Sigmoid colon (tissue), 4 donors: ENCODE results near the gene KIFC1.

ENCODE experiments used
- CTCF ChIP-seq, 4 experiments: fragments of 450-650 bp in 3 of 4; fragments of 200-600 bp in 1 of 4; IDR thresholded peaks; one replicate each; pipeline ENCODE4 v1.5.1; 2016 to 2019; ENCODE audit warnings: antibody characterized with exemption in 4 of 4, mild to moderate bottlenecking in 3 of 4, moderate library complexity in 2 of 4
- EP300 ChIP-seq, 4 donors: sonication (generic); formaldehyde crosslinking; IDR thresholded peaks; one replicate each; pipeline ENCODE4 v1.6.1; 2017; ENCODE audit warnings: antibody characterized with exemption in 4 of 4
- POLR2A ChIP-seq, 2 donors: fragments of 450-650 bp; IDR thresholded peaks; one replicate each; pipeline ENCODE4 v1.6.1; 2016; ENCODE audit warnings: antibody characterized with exemption in 2 of 2, mild to moderate bottlenecking in 2 of 2, moderate library complexity in 2 of 2

- TF ChIP-seq CTCF (IDR thresholded peaks at IDR 0.05) (no peak), POLR2A (IDR thresholded peaks at IDR 0.05) (no peak), EP300 (IDR thresholded peaks at IDR 0.05) (no peak)
Observed at GRCh38 chr6:33380272-33380981, 11.2 kb upstream of the KIFC1 start.
